Renal pelvis (tissue), 4 donors: ENCODE results near the gene MRPS9. TPM values are rescaled to one million over a fixed set of nuclear protein-coding genes. Genes with fewer than 3 reads are reported as not detected.

Source experiments
- DNase-seq: peaks from one replicate; pipeline ENCODE4 v3.0.0-alpha.2; 2013
- polyA plus RNA-seq, 3 donors: library from polyadenylated mRNA; unstranded; fragments of 120-200 nt; gene quantifications; one replicate each; pipeline ENCODE4 v1.2.1, GENCODE V29; 2013; ENCODE audit not compliant: insufficient read length in 3 of 3

The MRPS9 gene
- polyA plus RNA-seq, 3 donors: 48.0 to 52.7 (median 49.9) TPM

DNA sequence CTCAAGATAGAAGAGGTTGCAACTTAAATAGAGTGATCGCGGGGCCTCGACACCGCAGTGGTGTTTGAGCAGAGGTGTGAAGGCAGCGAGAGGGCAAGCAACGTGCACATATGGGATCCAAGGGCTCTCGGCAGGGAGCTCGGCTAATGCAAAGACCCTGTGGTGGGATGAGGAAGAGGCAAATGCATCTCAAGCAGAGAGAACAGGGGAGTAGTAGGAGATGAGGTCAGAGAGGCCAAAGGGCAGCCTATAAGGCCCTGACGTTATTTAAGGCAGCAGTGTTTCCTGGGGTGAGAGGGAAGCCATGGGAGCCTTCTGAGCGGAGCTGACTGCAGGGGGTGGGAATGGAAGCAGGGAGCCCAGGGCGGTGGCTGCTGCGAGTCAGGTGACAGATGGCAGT, 74.5 kb downstream of the MRPS9 start:
- no peak for DNase-seq

DNA sequence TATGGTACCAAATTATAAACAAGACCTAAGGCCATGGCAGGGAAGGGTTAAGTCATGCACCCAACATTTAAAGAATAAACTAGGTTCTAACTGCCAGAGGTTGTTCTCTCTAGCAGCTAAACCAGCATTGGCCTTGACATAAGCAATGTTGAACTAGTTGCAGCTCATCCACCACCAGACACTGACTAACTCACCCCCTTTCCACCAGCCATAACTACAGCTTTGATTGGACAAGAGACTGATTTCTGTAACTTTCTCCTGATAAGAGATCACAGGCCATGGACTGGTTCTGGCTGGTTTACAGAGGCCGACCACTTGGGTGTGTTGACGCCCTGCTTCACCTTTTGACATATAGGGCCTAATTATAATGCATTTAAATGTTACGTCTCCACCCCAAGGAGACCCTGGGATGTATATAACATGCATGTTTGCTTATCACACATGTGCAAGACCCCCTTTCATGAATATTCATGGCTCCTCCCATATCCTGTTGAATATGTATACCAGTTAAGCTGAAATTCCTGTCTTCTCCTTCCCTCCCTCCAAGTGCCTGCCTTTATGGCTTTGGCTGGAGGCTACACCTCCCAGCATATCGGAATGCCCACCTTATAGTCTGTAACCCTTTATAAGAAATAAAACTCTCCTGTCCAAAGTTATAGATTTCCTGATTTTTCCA, 75.9 kb downstream of the MRPS9 start:
- DNase-seq: no peak

DNA sequence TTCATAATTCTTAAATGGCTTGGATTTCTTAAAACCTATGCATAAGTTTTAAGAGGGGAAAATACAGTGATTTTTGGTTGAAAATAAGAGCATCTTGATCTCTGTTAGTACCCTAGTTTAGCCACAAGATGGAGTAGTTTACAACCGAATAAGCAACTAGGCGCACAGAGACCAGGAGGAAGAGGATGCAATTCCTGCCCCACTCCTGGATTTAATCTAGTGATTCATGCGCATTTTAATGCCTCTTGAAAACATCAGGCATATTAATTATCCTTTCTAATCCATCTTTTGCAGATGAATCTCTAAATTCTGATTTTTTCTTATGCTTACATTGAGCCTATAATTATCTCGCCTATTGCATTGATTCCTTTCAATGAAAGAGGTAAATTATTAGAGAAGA, 76.7 kb downstream of the MRPS9 start:
- peak; percentile 51 for DNase-seq

DNA sequence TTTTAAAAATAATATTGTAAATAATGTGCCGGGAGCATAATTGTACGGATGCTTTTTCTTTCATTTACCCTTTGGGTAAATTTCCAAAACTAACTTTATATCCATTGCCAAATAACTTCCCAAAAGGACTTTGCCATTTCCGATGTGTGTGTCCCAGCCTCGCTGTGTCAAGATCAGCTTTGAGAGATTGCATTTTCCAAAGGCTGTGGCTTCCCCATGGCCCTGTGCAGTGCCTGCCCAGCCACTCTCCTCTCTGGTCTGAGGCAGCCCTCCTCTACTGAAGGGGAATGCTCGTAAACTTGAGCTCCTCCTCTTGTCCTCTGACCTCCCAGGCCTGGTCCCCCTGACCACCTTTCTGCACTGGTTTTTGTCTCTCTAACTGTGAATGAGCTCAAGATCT, 78.5 kb downstream of the MRPS9 start:
- DNase-seq: no peak

DNA sequence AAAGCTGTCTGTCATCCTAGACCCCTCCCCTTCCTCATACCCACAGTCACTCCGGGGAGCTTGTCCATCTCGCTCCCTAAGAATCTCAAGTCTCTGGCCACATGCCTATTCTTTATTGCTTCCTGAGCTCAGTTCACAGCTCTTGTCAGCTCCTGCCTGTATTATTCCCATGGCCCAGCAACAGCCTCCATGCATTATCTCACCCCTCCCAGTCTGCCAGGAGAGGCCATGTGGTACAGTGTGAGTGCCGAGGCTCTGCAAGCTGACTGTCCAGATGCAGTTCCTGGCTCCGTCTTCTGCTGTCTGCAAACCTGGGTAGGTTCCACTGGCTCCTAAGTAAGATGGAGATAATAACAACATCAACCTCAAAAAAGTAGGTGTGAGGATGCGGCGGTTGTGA, 79.7 kb downstream of the MRPS9 start:
- no peak for DNase-seq

DNA sequence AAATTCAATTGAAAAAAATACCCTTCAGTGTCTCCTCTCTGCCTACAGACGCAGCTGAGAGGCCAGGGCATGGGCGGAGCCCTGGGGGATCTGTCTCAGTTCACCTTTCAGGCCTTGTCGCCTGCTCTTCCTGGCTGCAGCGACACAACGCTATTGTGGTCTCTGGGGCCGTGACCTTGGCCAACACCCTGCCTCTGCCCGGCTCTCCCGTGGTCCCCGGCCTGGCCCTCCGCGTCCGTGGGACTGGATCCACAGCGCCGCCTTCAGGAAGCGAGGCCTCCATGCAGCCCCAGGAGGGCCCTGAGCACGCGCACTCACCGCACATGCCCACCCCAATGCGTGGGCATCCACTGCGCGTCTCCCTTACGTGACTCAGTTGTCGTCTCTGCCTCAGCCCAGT, 81.1 kb downstream of the MRPS9 start:
- DNase-seq: no peak

DNA sequence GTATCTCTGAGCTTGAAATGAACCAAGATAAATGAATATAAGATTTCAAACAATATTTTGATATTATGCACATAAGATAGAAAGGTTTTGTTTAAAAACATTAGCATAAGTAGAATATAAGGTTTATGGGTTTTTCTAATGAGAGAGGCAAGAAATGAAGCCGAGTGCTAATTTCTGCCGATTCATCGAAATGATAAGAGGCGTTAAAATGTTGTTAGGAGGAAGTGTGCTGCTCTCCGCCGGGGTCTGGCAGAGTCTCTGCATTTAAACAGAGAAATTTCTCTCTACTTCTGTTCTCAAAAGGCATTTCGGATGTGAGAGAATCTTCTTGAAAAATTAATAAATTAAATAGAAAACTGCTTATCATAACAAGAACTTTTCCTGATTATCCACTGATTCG, 83.6 kb downstream of the MRPS9 start:
- no peak for DNase-seq

DNA sequence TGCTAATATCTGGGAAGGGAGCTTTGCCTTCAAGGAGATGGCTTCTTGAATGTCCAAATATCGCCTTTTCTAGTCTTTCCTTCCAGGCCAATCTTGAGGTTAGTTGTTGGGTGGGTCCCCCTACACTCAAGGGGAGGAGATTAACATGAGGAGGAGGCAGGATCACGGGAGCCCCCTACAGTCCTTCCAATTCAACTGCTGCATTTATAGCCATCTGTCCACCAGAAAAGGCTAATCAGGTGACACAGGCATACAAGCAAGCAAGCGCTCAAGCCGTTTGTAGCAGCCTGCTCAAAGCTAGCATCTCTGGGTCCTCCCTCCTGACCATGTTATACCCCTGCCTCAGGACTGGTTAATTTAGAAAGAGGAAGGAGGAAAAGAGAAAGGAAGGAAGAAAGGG, 87.6 kb downstream of the MRPS9 start:
- no peak for DNase-seq

DNA sequence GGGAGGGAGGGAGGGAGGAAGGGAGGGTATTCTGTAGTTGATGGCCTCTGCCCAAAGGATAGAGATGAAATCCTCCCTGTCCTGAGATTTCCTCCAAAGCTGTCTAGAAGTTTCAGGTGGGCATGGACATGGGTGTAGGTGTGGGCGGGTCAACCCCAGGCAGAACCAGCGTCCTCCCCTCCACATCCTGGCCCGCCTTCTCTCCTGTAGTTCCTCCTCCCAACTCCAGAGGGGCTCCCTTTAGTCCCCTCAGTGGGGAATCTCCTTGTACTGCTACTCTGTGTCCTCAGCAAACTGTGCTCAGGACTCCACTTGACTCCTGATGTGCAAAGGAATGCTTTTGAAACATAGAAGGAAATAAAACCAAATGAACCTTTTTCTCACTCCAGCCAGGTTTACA, 88.1 kb downstream of the MRPS9 start:
- no peak for DNase-seq

DNA sequence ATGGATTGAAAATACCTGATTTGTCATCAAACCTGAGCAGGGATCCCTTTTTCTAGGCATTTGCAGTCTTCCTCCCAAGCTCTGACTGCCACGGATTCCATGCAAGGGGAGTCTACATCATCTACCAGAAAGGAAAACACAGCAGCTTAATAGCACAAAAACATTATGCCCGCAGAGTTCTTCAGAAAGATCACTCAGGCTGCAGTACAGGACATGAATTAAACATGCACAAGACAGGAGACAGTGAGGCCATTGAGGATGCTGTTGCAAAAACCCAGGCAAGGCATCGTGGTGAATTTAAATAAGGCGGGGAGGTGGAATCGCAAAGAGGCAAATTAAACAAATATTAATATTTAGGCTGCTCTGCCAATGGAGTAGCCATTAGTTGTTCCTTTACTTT, 88.5 kb downstream of the MRPS9 start:
- DNase-seq: no peak

DNA sequence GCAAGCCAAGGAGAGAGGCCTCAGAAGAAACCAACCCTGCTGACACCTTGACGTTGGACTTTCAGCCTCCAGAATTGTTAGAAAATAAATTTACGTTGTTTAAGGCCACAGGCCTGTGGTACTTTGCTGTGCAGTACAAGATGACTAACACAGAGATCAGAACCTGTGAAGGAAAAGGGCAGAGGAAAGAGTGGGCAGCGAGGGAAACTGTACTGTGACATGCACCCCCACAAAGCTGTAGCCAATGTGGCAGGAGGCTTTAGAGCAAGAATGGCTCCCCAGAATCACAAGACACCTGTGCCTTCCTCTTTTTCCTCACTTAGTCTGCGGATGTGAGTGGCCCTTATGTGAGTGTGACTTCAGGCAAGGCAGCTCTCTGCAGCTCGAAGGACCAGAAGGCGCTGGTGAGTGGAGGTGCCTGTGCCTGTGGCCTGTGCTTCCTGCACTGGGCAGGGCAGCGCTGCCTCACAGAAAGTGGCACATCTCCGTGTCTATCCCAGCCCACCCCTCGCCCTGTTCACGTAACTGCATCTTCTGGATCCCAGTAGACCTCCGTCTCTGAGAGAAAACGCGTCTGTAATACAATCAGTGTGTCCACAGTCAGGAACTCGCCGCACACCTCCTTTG, 89.5 kb downstream of the MRPS9 start:
- DNase-seq: no peak

DNA sequence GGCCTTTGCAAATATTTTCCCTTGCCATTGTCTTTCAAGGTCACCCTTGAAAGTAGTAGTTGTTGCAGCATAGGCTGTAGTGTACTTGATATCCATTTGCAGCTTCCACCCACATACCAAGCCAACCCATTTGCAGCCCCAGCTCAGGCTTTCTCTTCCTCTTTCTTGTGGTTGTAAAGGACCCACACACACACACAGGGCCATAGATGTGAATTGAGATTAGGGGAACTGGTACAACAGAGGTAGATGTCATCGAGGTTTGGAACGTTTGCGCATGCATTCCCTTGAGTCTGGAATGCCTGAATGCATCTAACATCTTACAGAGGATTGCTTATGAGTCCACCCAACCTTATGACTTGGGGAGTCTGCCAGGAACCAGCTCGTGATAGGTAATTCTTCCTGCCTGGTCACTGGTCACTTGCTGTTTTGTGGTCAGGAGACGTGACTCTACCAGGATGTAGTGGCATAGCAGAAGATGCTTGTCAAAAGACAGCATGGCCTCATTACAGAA, 91.9 kb downstream of the MRPS9 start:
- DNase-seq: no peak

DNA sequence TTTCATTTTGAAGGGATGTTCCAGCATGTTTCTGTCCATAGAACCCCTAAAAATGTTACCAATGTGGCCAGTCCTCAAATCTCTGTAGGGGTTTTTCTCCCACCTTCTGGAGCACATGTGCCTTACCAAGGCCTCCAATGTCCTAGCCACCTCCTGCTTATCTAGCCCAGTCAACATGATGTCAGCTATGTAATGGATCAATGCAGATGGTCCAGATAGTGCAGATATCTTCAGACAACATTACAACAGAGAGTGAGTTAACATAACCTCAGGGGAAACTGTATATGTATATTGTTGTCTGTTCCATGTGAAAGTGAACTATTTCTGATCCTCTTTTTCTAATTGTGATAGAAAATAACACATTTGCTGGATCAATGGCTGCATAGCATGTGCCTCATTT, 92.7 kb downstream of the MRPS9 start:
- no peak for DNase-seq

DNA sequence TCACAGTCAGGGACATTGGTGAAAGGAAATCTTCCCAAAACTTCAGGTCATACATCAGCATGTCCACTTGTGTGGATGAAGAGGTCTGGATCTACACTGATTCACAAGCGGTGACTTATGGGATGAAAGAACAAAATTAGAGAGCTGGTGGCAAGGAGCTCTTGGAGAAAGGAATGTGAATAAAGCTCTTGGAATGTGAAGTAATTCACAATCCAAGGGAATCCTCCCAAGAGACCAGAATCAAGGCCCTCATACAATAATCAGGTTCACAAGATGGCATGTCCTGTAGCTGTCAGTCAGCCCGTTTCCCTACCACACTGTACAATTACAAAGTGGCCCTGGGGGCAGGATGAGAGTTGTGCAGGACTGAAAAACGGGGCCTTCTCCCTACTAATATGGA, 96.2 kb downstream of the MRPS9 start:
- DNase-seq: no peak

DNA sequence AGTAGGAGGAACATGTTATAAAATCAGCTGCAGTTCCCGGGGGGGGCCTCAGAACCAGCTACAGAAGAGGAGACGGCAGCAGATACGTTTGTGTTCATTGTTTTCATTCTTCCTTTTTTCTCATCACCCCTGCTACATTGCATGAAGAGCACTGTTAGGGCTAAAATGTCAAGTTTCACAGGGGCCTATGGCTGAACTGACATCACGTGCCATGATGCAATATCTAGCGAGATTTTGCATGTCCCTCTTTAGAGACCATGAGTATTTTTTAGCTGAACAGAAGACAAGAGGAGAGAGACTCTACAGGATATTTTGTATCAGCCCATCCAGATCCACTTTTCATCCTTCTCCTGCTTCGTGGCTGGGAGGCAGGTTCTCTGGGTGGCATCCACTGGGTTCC, 97.6 kb downstream of the MRPS9 start:
- no peak for DNase-seq

DNA sequence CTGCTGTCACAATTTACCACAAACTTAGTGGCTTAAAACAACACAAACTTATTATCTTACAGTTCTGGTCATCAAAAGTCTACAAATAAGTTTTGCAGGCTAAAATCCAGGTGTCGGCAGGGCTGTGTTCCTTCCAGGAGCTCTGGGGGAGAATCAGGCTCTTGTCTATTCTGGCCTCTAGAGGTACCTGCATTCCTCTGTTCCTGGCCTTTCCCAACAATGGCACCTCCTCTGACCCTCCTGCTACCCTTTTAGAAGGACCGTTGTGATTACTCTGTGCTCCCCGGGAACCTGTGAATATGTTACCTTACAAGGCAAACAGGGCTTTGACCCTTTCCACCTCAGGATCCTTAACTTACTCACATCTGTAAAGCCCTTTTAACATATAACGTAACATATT, 98.5 kb downstream of the MRPS9 start:
- no peak for DNase-seq

DNA sequence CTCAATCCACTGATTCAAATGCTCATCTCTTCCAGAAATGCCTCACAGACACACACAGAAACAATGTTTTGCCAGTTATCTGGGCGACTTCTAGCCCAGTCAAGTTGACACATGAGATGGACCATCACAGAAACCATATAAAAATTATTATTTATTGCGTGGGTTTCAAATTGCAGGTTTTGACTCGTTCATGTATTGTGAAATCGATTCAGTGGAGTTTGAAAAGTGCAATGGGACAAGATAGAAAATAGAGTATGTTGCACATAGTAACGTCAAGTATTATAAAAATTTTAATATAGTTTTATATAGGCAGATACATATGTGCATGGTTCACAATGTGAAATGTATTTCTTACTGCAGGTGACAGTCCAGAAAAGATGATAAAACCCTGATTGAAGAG, 100.8 kb downstream of the MRPS9 start:
- no peak for DNase-seq

DNA sequence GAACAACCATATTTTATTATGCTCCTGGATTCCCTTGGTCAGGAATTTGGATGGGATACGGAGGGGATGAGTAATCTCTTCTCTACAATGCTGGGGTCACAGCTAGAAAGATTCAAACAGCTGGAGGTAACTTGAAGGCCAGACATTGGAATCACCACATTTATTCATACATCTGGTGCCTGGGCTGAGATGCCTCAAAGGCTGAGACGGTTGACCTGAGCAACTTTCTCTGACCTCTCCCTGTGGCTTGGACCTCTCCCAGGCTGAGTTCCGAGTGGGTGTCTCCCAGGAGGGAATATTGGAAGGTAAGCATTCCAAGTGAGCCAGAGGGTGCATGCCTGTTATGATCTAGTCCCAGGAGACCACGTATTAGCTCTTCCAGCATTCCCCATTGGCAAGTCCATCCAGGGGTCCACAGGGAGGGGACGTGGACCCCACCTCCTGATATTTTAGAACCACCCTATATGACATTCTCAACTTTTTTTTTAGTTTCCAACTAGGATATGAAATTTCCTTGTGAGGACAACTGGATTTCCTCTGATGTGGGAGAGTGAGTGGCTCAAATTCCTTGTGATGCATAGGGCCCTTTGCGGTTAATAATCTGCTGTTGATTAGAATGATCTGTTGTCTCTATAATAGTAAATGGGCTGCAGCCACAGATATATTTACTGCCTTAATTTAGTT, 101.8 kb downstream of the MRPS9 start:
- DNase-seq: no peak

DNA sequence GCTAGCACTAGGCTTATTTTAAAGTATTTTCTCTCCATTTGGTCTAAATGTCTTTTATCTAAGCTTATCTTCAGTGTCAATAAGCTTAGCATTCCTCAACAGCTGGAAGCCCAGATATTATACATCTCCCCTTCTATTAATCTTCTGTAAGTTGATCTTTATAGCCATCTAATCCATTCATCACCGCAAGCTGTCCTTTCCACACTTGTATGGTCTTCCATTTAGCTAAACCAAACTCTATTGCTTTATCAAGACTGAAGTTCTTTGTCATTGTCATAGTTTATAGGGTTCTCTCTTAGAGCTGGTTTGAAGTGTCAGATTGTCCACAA, 102.3 kb downstream of the MRPS9 start:
- DNase-seq: peak; percentile 31

DNA sequence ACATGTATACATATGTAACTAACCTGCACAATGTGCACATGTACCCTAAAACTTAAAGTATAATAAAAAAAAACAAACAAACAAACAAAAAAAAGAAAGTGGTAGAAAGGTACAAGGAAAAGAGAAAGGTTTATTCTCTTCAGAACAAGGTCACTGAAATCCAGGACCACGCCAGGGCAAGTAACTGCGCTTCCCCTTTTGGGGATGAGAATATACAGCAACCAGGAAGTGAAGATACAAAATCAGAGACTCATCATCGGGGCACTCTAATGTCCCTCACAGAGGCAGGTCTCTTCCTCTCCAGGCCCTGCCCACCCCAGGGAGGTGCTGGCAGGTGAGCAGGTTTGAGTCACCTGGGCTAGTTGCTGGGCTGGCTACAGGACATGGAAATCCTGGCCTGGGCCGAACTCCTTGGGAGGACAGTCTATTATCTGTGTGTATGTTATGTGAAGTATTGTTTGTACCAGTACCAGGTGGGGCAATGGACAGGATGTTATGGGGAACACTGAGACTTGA, 103.3 kb downstream of the MRPS9 start:
- DNase-seq: no peak

DNA sequence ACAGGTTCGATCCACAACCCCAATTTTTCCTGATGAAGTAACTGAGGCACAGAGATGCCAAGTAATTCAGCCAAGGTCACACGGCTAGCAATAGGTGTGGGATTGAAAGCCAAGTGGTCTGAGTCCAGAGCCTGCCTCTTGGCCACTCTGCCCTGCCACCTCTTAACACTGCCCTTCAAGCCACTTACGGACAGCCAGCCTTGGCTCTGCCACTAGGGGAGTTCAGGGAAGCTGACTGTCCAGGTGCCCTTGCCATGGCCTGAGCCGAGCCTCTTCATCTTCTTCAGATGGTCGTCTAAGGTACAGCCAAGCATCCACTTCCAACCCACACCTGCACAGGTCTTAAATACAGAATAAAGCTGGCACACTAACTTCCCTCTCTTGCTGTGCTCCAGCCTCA, 104.4 kb downstream of the MRPS9 start:
- no peak for DNase-seq

DNA sequence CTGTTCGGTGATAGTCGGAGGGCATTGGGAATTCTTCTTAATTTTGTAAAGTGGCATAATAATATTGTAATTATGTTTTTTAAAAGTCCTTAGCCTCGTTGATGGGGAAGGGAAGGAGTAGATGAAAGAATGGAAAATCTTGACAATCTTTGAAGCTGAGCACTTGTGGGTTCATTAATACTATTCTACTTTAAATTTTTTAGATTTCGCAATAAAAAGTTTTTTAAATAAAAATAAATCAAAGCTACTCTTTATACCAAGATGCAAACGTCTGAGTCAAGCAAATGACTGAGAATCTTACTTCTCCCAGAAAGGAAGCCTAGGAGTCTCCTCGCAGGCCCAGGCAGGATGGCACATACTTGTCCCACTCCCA, 105.2 kb downstream of the MRPS9 start:
- no peak for DNase-seq

DNA sequence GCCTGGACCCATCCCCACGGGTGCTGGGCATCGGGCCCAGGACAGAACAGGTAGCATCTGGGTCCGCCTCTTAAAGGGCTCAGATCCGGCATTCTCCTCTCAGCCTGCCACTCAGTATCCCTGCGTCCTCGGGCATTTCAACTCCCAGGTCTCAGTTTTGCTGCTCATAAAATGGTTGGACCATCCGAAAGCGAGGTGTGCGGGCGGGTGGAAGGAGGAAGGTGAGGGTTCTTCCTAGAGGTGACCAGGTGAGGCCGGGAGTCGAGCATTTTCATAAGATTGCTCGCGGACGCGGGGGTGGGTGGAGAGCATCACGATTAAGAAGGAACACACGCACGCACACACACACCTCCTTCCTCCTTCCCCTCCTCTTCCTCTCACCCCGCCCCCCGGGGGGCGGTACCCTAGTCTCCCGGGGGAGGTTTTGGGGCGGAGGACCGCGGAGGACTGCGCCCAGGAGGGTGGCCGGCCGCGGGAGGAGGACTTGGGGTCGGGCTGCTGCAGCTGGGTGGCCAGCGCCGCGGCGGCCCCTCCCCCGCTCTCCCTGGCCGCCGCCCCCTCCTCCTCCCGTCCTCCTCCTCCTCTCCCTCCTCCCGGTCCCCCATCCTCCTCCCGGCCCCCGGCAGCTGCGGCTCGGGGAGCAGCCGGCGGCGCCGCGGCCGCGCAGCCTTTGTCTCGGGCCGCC, 105.7 kb downstream of the MRPS9 start:
- DNase-seq: peak; percentile 43
